Forelimb muscle (tissue), 1 donor: ENCODE measurements around the gene SPATA3. TPM values are rescaled to one million over a fixed set of nuclear protein-coding genes. Genes with fewer than 3 reads are reported as not detected.
A peak's percentile ranks its signal among the peaks of the same experiment; 100 is the strongest.

Source experiments
- DNase-seq: peaks from one replicate; pipeline ENCODE4 v3.0.0-alpha.2; 2013; ENCODE audit warnings: low read depth
- polyA plus RNA-seq: library from polyadenylated mRNA; unstranded; fragments of 120-200 nt; gene quantifications from one replicate; pipeline ENCODE4 v1.2.1, GENCODE V29; 2013; ENCODE audit not compliant: insufficient read length

Gene SPATA3
- polyA plus RNA-seq, 1 donor: not detected

DNA sequence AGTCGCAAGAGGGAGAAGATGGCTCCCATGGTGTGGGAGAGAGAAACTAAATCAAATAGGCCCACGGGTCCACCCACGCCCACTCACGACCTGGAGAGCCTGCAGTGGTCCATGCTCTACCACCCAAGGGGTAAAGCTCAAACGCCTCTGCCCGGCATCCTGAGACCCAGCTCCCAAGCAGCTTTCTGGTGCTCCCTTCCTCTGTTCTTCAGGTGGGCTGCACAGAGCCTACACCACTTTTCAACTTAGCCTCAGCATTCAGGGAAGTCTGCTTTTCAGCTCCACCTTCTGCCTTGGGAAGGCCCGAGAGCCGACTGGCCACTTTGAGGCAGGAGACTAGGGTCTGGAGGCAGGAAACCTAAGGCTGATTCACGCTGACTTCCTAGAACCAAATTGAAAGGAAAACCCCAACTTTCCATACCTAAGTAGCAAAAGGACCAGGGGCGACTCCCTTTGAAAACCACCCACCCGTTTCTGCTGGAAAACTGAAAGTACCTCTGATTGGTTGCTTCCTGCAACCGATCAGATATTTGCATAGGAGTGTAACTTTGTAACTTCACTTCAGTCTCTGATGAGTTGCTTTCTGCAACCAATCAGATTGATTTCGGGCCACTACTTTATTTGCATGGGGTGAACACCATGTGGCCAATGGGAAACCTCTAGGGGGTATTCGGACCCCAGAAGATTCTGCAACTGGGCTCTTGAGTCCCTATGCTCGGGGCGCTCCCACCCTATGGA is 26.8 kb upstream of the SPATA3 start:
- DNase-seq: no peak

DNA sequence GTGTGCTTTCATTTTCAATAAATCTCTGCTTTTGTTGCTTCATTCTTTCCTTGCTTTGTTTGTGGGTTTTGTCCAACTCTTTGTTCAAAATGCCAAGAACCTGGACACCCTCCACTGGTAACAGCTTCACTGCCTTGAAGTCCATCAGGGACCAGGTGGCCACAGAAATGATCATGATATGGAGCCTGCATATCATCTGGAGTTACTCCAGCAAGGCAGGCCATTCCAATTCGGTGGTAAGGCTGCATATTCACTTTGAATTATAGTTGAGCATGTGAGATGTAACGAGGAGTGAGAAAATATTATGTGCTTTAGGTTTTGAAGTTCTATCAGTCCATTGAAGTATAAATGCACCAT is 26.3 kb upstream of the SPATA3 start:
- DNase-seq: no peak

DNA sequence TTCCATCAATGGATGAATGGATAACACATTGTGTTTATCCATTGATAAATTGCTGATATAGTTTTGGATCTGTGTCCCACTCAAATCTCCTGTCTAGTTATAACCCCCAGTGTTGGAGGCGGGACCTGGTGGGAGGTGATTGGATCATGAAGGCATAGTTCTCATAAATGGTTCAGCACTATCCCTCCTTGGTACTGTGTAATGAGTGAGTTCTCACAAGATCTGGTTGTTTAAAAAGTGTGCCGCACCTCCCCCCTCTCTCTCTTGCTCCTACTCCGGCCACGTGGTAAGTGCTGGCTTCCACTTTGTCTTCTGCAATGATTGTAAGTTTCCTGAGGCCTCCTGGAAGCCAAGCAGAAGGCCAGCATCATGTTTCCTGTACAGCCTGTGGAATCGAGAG is 23.9 kb upstream of the SPATA3 start:
- DNase-seq: no peak

DNA sequence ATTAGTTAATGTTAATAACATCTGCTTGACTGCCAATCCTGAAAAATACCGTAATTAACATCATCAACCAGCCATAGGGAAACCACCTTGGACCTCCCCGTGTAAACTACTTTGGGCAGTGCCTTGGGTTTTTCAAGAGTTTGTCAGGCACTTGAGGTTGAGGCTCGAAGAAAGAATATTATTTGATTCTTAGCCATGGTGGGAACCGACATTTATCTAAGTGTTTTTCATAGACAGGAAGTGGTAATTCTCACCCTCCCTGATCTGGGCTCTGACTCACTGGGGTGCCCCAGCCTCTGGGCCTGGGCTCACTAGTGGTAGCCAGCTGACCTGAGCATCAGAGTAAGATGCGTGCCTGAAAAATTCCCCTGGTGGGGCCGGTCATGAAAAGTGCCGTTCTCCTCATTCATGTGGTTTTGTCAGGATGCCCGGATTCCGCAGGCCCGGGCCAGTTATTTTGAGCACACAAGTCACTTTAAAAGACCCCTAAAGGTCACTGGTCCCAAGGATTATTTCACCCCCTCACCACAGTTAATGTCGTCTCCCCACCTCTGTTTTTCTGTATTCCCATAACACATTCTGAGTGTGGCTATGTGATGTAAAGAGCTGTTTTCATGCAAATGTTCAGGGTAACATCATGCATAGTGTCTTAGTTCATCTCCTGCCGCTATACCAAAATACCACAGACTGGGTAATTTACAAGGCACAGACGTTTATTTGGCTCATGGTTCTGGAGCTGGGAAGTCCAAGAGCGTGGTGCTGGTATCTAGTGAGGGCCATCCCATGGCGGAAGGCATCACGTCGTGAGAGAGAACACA is 21.6 kb upstream of the SPATA3 start:
- DNase-seq: no peak

DNA sequence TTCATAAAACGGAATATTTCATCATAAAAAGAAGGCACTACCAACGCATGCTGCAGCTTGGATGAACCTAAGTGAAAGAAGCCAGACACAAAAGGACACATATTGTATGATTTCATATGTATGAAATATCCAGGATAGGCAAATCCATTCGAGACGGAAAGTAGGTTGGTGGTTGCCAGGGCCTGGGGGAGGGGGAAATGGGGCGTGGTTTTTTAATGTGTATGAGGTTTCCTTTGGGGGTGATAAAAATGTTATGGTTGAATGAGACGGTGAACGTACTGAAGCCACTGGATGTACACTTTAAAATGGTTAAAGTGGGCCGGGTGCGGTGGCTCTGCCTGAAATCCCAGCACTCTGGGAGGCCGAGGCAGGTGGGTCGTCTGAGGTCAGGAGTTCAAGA is 20.0 kb upstream of the SPATA3 start:
- DNase-seq: no peak

DNA sequence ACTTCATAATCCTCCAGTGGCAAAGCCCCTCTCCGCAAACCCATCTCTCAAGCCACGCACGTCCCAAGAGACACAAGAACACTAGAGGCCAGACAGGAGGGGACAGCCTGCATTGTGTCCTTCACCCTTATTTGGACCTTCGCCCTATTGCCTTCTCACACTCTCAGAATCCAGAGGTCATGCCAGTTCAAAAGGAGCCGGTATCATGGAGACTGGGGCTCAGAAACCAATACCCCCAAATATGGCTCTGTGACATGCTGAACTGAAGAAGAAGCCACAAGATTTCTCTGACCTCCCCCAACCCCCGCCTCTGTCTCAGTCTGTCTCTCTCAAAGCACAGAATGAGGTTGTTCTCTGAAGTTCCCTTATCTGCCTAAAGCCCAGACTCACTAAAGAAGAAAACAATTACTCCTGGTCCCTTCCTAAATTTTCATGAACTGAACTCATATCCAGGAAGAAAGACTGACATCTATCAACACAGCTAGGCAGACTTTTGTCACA is 19.2 kb upstream of the SPATA3 start:
- no peak for DNase-seq

DNA sequence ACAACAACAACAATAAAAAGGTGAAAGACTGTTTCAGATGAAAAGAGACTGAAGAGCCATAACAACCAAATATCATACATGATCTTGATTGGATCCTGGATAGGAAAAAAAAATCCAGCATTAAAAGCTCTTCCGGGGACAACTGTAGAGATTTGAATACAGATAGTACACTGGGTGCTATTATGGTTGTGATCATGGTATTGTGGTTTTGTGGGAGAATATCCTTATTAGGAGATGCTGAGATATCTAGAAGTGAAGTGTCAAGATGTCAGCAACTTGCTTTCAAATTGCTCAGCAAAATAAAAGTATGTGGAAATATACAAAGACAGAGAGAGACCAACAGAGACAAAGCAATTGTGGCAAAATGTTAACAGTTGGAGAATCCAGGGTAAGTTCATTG is 15.5 kb upstream of the SPATA3 start:
- DNase-seq: no peak

DNA sequence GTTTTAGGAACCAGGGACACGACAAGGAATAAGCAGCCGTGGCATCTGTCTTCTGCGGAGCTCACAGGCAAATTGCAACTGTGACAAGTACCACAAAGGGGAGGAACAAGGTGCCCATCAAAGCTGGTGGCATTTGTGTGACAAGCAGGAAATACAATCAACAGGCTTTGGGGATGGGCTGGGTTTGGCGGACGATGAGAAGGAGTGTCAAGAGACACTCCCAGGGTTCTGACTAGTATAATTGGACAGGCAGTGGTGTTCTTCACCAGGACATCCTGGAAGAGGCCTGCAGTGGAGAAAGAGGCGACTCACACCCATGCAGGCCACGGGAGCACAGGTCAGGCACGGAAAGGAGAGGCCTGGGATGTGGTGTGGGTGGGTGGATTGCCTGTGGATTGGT is 14.2 kb upstream of the SPATA3 start:
- no peak for DNase-seq

DNA sequence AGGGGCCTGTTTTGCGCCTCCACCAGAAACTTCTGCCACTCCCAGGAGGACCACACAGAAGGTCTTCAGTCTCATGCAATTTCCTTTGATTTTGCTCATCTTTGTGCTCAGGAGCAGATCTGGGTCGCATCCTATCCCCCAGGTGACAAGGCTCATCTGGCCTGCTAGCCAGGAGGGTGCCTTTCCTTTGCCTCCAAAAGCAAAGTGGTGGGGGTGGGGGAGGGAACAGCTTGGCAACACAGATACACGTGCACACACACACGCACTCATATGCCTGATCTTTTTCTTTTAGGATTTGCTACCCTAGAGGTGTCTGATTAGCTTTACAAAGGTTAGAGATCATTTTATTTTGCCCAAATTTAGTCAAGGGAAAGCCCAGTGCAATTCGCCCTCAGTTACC is 13.8 kb upstream of the SPATA3 start:
- DNase-seq: no peak

DNA sequence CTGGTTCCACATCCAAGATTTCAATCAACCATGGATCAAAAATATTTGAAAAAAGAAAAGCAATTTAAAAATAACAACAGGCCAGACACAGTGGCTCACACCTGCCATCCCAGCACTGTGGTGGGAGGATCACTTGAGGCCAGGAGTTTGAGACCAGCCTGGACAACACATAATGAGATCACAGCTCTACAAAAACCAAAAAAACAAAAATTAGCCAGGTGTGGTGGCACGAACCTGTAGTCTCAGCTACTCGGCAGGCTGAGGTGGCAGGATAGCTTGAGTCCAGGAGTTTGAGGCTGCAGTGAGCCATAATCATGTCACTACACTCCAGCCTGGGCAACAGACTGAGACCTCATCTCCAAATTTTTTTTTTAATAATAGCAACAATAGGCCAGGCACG is 13.4 kb upstream of the SPATA3 start:
- DNase-seq: no peak

DNA sequence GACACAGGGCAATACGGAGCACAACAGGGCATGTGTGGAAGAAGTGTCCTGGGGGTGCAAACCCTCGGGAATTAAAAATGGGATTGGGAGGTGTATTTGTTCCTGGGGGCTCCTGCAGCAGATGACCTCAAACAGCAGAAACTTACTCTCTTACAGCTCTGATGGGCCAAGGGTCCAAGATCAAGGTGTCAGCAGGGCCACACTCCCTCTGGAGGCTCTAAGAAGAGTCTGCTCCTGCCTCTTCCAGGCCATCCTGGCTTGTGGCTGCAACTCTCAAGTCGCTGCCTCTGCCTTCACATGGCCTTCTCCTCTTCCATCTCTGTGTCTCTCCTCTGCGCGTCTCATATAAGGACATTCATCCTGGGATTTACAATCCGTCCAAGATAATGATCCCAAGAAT is 12.4 kb upstream of the SPATA3 start:
- DNase-seq: no peak

DNA sequence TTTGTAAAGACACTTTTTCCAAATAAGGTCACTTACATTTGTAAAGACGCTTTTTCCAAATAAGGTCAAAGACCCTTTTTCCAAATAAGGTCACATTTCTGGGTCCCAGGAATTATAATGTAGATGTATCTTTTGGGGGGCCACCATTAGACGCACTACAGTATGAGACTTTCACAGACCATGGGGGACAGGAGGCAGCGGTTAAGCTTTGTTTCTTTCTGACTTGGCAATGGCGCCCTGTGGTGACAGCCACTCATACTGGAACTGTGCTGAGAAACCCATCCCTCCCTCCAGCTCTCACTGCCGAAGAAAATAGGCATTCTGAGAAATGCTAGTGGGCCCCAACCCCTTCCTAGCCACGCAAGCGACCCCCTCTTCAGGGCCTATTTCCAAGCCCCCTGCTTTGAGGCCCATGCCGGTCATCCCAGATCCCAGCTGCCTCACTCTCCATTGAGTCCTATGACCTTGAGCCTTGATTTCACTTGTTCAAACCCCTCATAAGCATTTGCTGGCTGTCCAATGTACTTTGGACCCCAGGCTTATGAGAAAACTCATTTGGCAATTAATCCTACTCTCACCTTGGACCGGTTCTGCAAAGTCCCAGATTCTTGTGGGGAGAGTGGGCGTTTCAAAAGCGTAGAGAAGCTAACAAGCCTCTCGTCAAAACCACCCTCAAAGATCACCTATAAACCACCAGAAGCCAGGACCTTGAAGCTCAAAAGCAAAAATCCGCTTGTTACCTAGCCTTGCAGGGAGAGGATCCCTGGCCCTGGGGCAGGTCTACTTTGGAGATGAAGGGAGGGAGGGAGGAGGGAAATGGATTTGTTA is 11.3 kb upstream of the SPATA3 start:
- DNase-seq: no peak

DNA sequence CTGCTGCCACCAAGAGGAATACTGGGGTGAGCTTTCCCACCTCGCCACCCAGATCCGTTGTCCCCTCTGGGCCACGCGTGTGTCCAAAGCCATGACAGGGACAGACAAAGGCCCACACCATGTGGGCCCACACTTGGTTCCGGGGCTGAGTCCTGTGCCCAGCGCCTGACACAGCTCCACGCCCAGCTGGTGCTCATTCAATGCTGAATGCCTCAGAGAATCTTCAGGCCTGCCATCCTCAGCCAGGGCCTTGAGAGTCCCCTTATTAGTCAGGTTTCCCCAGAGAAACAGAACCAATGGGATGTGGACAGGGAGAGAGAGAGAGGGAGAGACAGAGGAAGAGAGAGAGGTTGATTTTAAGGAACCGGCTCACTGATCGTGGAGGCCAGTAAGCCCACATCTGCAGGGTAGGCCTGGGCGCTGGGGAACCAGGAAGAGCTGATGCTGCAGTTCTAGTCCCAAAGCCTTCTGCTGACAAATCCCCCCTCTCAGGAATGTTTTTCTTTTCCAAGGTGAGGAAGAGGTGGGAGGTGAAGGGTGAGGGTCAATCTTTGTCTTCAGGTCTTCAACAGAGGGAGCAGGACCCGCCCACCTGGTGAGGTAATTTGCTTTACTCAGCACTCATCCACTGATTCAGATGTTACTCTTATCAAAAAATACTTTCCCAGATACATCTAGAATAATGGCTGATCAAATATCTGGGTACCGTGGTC is 10.2 kb upstream of the SPATA3 start:
- no peak for DNase-seq

DNA sequence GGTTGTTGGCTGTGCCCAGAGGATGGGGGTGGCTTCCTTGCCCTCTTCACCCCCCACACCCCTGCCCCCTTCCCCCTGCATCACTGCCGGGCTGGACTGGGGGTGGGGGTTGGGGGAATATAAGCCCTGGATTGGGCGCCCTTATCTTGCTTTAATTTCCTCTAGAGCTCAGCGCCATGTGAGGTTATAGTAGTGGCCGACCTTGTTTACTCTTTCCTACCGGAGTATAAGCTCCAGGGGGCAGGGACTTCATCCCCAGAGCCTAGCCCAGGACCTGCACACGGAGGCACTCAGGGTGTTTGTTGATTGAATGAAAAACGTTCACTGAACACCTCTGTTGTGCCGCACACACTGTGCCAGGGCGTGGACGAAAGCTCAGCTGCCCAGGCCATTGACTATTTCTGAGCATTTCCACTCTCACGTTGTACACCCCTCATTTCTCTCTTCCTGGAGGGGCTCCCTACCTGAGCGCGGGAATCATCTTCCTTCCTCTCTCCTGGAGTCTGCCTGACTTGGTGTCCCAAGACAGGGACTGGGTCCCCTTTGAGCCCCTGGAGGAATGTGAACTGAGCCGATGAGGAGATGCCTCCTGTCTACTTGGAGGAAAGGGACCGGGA is 9.3 kb upstream of the SPATA3 start:
- no peak for DNase-seq

DNA sequence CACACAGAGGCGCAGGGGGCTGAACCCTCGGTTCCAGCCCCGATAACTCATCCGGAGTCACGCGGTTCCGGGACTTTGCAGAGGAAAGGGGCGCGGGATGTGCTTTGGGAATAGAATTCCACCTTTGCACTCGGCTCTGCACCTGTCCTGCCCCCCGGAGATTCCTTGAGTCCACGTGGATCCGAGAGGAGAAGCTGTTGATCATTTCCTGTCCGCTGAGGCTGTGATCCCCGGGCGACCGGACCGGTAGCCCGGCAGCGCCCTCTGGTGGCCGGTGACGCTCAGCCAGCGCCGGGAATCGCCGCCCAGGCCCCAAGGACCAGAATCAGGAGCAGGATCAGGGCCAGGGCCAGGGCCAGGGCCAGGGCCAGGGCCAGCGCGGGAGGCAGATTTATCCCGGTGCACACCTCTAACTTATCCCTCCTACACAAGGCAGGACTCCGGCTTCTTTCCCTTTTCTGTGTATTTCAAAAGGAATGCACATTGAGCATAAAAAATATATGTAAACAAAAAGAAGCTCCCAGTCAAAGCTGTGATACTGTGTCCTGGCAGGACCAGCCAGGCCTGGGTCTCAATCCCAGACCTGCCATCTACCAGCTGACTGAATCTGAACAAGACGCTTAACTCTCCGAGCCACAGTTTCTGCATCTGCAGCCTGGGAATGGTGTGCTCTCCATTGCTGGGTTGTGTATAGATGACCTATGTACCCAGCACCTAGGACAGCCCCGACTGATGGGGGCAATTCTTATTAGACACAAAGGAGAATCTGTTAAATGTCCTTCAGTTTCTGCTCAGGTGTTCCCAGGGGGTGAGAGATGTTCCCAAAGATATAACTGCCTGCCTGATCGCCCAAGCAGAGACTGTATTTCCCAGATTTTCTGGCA is 8.5 kb upstream of the SPATA3 start:
- peak; percentile 14 for DNase-seq

DNA sequence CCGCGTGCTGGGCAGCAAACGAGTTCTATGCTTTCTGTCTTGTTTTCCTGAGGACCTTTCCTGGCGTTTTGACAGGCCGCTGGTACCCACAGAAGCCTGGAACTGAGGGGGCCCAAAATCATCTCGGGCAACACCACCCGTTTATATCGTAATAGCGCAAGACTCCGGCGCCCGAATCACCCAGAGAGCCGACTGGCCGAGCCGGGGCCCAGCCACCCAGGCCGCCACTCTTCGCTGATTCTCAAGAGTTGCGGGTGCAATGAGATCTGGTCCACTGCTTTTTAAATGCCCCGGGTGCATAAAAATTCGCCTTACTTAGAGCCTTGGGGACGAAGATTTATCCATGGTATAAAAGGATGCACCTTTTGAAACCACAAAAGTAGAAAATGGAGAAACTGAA is 6.2 kb upstream of the SPATA3 start:
- no peak for DNase-seq

DNA sequence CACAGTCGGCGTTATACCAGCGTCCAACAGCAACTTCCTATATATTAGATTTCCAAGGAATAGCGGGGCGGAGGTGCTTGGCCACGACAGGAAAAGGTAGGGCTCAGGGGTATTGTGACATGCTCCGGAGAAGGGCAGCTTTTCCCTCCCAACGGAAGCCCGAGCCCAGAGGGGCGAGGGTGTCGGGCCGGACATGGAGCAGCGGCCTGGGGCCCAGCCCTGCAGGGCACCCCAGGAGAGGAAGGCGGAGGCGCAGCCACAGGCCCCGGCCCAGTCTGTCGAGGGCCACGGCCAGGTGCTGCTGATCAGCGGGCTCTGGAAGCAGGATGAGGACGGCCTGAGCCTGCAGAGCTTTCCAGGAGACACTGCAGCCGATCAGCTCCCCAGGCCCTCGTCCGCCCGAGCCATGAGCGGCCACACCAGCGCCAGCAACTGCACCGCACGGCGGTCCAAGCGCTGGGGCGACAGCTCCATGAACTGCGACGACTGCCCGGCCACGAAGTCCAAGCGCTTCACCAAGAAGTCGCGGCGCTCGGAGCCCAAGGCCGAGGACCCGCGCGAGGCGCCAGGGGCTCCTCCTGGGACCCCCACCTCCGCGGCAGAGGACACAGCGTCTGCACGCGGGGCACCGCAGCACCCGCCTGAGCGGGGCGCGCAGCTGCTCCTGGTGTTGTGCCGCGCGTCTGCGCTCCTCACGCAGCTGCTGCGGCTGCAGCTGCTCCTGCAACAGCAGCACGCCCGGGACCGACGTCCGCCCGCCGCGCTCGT is 5.6 kb upstream of the SPATA3 start:
- no peak for DNase-seq

DNA sequence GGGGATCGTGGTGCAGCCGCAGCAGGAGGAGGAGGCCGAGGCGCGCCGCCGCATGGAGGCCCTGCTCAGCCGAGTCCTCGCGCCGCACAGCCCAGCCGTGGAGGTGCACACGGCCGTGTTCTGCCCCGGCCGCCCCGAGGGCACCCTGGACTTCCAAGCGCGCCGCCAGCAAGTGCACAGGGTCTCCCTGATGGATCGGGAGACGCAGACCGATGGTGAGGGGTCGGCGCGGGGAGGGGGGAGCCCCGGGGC is 5.1 kb upstream of the SPATA3 start:
- DNase-seq: no peak

DNA sequence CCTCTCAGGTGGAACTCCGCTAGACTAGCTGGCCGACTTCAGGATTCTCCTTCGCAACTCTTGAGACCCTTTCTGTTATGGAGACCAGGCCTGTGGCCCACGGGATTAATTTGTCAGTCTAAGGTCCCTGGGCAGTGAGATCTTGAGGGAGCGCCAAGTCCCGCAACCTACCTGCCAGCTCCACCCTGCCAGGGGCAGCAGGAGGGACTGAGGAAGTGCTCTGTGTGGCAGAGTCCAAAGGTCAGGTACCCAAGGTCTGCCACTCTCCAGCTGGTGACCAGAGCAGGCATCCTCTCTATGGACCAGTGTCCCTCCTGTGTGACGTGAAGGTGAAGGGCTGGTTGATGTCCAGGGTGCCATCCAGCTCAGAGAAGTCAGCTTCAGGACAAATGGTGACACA is 4.3 kb upstream of the SPATA3 start:
- DNase-seq: no peak

DNA sequence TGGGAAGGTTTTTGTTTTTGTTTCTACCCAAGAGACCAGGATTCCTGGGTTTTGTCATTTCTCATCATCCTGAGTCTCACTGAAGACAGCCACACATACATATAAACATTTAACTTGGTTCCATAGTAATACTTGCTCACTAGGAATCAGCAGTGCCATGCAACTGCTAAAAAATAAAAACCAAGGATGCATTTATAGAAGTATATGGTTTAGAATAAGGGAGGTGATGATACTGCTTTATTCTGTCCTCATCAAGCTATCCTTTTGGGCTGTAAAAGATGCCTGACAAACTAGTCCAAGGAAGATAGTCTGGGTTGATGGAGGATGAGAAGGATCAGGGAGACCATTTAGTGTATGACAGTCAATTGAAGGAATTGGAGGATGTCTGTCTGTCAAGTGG is 740 bp downstream of the SPATA3 start:
- DNase-seq: no peak
